Osteoblast (primary cell): ENCODE results near the gene CCSER1. TPM values are rescaled to one million over a fixed set of nuclear protein-coding genes. Genes with fewer than 3 reads are reported as not detected.

ENCODE experiments used
- DNase-seq: peaks from one replicate; pipeline ENCODE4 v3.0.0; 2011; ENCODE audit warnings: low spot score, mixed read lengths; ENCODE audit not compliant: insufficient read length; ENCODE audit errors: missing footprints
- H2AFZ ChIP-seq: 2 replicates; pipeline ENCODE4 v1.6.0; 2011; ENCODE audit warnings: mild to moderate bottlenecking, low read length
- H3K27ac ChIP-seq: 2 replicates; pipeline ENCODE4 v1.5.1; 2011; ENCODE audit warnings: mild to moderate bottlenecking, low read depth, low read length, moderate library complexity
- H3K27me3 ChIP-seq: 2 replicates; pipeline ENCODE4 v1.6.0; 2012; ENCODE audit warnings: mild to moderate bottlenecking, control low read depth, inconsistent platforms, low read length, moderate library complexity; ENCODE audit not compliant: insufficient read depth
- H3K36me3 ChIP-seq: 2 replicates; pipeline ENCODE4 v1.5.1; 2011; ENCODE audit warnings: mild to moderate bottlenecking, low read length, control low read depth, moderate library complexity; ENCODE audit not compliant: insufficient read depth
- H3K4me1 ChIP-seq: 2 replicates; pipeline ENCODE4 v1.5.1; 2011; ENCODE audit warnings: mild to moderate bottlenecking, low read length, control low read depth, moderate library complexity; ENCODE audit not compliant: insufficient read depth
- H3K4me2 ChIP-seq: 2 replicates; pipeline ENCODE4 v1.6.0; 2011; ENCODE audit warnings: mild to moderate bottlenecking, low read length; ENCODE audit not compliant: insufficient read depth
- H3K4me3 ChIP-seq: fragments of 200-600 bp; sonication (generic); 3 replicates; pipeline ENCODE4 v1.5.1; 2012; ENCODE audit warnings: mild to moderate bottlenecking, low read length, inconsistent platforms; ENCODE audit not compliant: insufficient read depth
- H3K79me2 ChIP-seq: 2 replicates; pipeline ENCODE4 v1.6.0; 2012; ENCODE audit warnings: mild to moderate bottlenecking, low read length, control low read depth, inconsistent platforms; ENCODE audit not compliant: insufficient read depth
- H3K9me3 ChIP-seq: 2 replicates; pipeline ENCODE4 v1.5.1; 2011; ENCODE audit warnings: low read depth, low read length, control low read depth
- H4K20me1 ChIP-seq: 2 replicates; pipeline ENCODE4 v1.6.0; 2012; ENCODE audit warnings: mild to moderate bottlenecking, low read length, control low read depth; ENCODE audit not compliant: insufficient read depth
- CTCF ChIP-seq: IDR thresholded peaks from 2 replicates; pipeline ENCODE4 v1.5.1; 2011; ENCODE audit warnings: mild to moderate bottlenecking, low read depth, low read length, moderate library complexity; ENCODE audit errors: extremely low read depth
- total RNA-seq: library from RNA; depleted of rRNA; stranded (reverse); fragments of >200 nt; gene quantifications from 2 replicates; pipeline ENCODE4 v1.2.3, GENCODE V29; 2012

Gene CCSER1
- total RNA-seq, 1 donor, result under 0.01 TPM

- no peak for DNase-seq
- Histone ChIP-seq H3K4me3 (no peak overlapping the region), H3K4me1 (no peaks in the 10 kb centered on the region), H4K20me1 (no peaks in the 10 kb centered on the region), H3K4me2 (no peak overlapping the region), H3K79me2 (no peaks in the 10 kb centered on the region), H3K36me3 (no peaks in the 10 kb centered on the region), H3K27me3 (no peaks in the 10 kb centered on the region), H2AFZ (no peak overlapping the region), H3K9me3 (no peaks in the 10 kb centered on the region), H3K27ac (no peak overlapping the region)
- no peak for TF ChIP-seq CTCF
Measured at GRCh38 chr4:90718931-90719330, 591.7 kb downstream of the CCSER1 start.

DNA sequence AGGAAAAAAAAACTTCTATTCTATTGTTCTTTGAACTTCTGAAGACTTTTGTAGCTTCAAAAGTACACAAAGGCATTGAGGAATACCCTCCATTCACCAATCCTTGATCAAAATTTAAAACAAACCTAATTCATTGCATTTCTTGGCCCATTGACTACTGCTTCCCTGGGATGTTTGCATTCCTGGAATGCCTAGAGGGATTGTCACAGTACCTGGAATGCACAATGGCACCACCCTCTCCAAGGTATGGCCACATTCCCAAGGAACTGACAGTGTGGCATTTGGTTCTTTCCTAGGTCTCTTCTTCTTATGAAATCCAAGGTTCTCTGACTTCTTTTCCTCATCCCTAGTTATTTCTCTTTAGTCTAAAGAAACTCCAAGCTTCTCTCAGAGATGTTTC, 600.7 kb downstream of the CCSER1 start:
- no peak overlapping the region for H3K4me3 ChIP-seq
- no peak overlapping the region for H3K27ac ChIP-seq
- no peaks in the 10 kb centered on the region for H3K36me3 ChIP-seq
- no peak overlapping the region for H2AFZ ChIP-seq
- H3K27me3 ChIP-seq, result no peaks in the 10 kb centered on the region
- no peaks in the 10 kb centered on the region for H3K79me2 ChIP-seq
- TF ChIP-seq CTCF, result no peak
- no peaks in the 10 kb centered on the region for H4K20me1 ChIP-seq
- no peaks in the 10 kb centered on the region for H3K9me3 ChIP-seq
- DNase-seq, result no peak
- no peaks in the 10 kb centered on the region for H3K4me1 ChIP-seq
- no peak overlapping the region for H3K4me2 ChIP-seq

- Histone ChIP-seq H3K27ac (no peak overlapping the region), H4K20me1 (no peaks in the 10 kb centered on the region), H3K4me3 (no peak overlapping the region), H3K4me2 (no peak overlapping the region), H3K4me1 (no peaks in the 10 kb centered on the region), H3K9me3 (no peaks in the 10 kb centered on the region), H3K79me2 (no peaks in the 10 kb centered on the region), H3K27me3 (no peaks in the 10 kb centered on the region), H3K36me3 (no peaks in the 10 kb centered on the region), H2AFZ (no peak overlapping the region)
- peak; percentile 25 for DNase-seq
- no peak for TF ChIP-seq CTCF
Measured at GRCh38 chr4:90730752-90731151, 603.6 kb downstream of the CCSER1 start.

DNA sequence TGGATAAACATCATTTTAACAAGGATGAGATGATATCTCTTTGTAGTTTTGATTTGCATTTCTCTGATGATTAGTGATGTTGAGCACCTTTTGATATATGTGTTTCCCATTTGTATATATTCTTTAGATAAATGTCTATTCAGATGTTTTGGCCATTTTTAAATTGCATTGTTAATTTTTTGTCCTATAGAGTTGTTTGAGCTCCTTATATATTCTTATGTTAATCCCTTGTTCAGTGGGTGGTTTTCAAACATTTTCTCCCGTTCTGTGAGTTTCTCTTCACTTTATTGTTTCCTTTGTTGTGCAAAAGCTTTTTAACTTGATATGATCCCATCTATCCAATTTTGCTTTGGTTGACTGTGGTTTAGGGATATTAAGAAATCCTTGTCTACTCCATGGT, 606.0 kb downstream of the CCSER1 start:
- TF ChIP-seq CTCF, result no peak

More for the DNA sequence above, 606.0 kb downstream of the CCSER1 start:
- H4K20me1 ChIP-seq, result no peaks in the 10 kb centered on the region
- no peaks in the 10 kb centered on the region for H3K27me3 ChIP-seq
- H3K4me2 ChIP-seq, result no peak overlapping the region
- no peak overlapping the region for H3K4me3 ChIP-seq
- H3K79me2 ChIP-seq, result no peaks in the 10 kb centered on the region
- H3K27ac ChIP-seq, result no peak overlapping the region
- DNase-seq, result no peak
- H3K9me3 ChIP-seq, result no peaks in the 10 kb centered on the region
- no peak overlapping the region for H2AFZ ChIP-seq
- no peaks in the 10 kb centered on the region for H3K4me1 ChIP-seq
- no peaks in the 10 kb centered on the region for H3K36me3 ChIP-seq
